GM10847 (cell line): ENCODE data around the gene RNF182.

Experiments
- POLR2A ChIP-seq: IDR thresholded peaks from 2 replicates; pipeline ENCODE4 v1.6.1; 2011; ENCODE audit not compliant: insufficient read length; ENCODE audit errors: extremely low read depth

RNF182 gene

GRCh38 chr6:14029605-14030004 is 104.9 kb downstream of the RNF182 start:
- no peak for TF ChIP-seq POLR2A
